DND-41 (cell line): ENCODE results near the gene NXF1.
"Not testable (repeated sequence)": the region's sequence is repeated elsewhere in the genome, so short reads cannot be mapped to it uniquely, and the experiment has no call there.

ENCODE experiments used
- ATAC-seq: fragments of 200-7000 bp; cut with Tn5 transposase; 3 replicates; pipeline ENCODE4 v1.9.1; 2021; ENCODE audit warnings: low read depth; ENCODE audit not compliant: insufficient read depth
- DNase-seq: peaks from one replicate; pipeline ENCODE4 v3.0.0-alpha.2; 2020
- H2AFZ ChIP-seq: 2 replicates; pipeline ENCODE4 v1.6.0; 2012; ENCODE audit warnings: low read depth, low read length
- H3K27ac ChIP-seq: 2 replicates; pipeline ENCODE4 v1.5.1; 2012; ENCODE audit warnings: low read length, inconsistent platforms
- H3K27me3 ChIP-seq: fragments of 200-600 bp; sonication (generic); 2 replicates; pipeline ENCODE4 v1.6.0; 2012; ENCODE audit warnings: low read length, mild to moderate bottlenecking, inconsistent platforms; ENCODE audit not compliant: insufficient read depth, poor library complexity
- H3K36me3 ChIP-seq: 2 replicates; pipeline ENCODE4 v1.5.1; 2012; ENCODE audit warnings: low read length, inconsistent platforms; ENCODE audit not compliant: insufficient read depth
- H3K4me1 ChIP-seq: 2 replicates; pipeline ENCODE4 v1.5.1; 2012; ENCODE audit warnings: mild to moderate bottlenecking, low read length; ENCODE audit not compliant: insufficient read depth
- H3K4me2 ChIP-seq: 2 replicates; pipeline ENCODE4 v1.6.0; 2012; ENCODE audit warnings: mild to moderate bottlenecking, moderate library complexity, low read length, inconsistent platforms; ENCODE audit not compliant: insufficient read depth
- H3K4me3 ChIP-seq, 2 experiments: fragments of 200-600 bp in 1 of 2; shearing (Covaris generic) in 1 of 2; 2 replicates each; pipeline ENCODE4 v1.5.1; 2012 to 2016; ENCODE audit warnings: inconsistent platforms in 2 of 2, low read length in 2 of 2, mild to moderate bottlenecking in 2 of 2, low read depth in 1 of 2, moderate library complexity in 1 of 2
- H3K79me2 ChIP-seq: 2 replicates; pipeline ENCODE4 v1.6.0; 2012; ENCODE audit warnings: low read length, inconsistent platforms; ENCODE audit not compliant: insufficient read depth
- H3K9ac ChIP-seq: 2 replicates; pipeline ENCODE4 v1.6.0; 2012; ENCODE audit warnings: low read depth, mild to moderate bottlenecking, inconsistent platforms, low read length, moderate library complexity
- H3K9me3 ChIP-seq: 2 replicates; pipeline ENCODE4 v1.5.1; 2012; ENCODE audit warnings: low read length, moderate library complexity, mild to moderate bottlenecking, inconsistent platforms; ENCODE audit not compliant: insufficient read depth, severe bottlenecking
- H4K20me1 ChIP-seq: 2 replicates; pipeline ENCODE4 v1.6.0; 2012; ENCODE audit warnings: low read length; ENCODE audit not compliant: insufficient read depth
- CTCF ChIP-seq: IDR thresholded peaks from 2 replicates; pipeline ENCODE4 v1.5.1; 2012; ENCODE audit warnings: borderline replicate concordance, low read length, moderate library complexity, mild to moderate bottlenecking; ENCODE audit not compliant: poor library complexity, severe bottlenecking; ENCODE audit errors: extremely low read depth
- EZH2 ChIP-seq: IDR thresholded peaks from 3 replicates; pipeline ENCODE4 v1.6.1; 2012; ENCODE audit warnings: borderline replicate concordance, low read depth, mild to moderate bottlenecking, moderate library complexity, low read length, inconsistent platforms; ENCODE audit not compliant: severe bottlenecking

Gene NXF1

GRCh38 chr11:62774407-62774806 lies 30.8 kb downstream of the NXF1 start:
- DNase-seq (no peak), ATAC-seq (no peak)
- peaks cover 27% of the 10 kb centered on the region for H3K4me1 ChIP-seq
- no peaks in the 10 kb centered on the region for H4K20me1 ChIP-seq
- H3K4me3 ChIP-seq: no peak overlapping the region
- no peak overlapping the region for H3K4me2 ChIP-seq
- H3K36me3 ChIP-seq: peaks cover 46% of the 10 kb centered on the region
- no peak overlapping the region for H3K27ac ChIP-seq
- TF ChIP-seq CTCF (no peak), EZH2 (no peak)
- H3K9me3 ChIP-seq: no peaks in the 10 kb centered on the region
- no peak overlapping the region for H2AFZ ChIP-seq
- no peaks in the 10 kb centered on the region for H3K27me3 ChIP-seq
- H3K79me2 ChIP-seq: peaks cover 35% of the 10 kb centered on the region
- H3K9ac ChIP-seq: no peak overlapping the region

- Histone ChIP-seq H3K79me2 (peaks cover 35% of the 10 kb centered on the region), H3K9ac (peak within 1 kb of the TSS; percentile 60), H3K27ac (peak within 1 kb of the TSS; percentile 78), H4K20me1 (no peaks in the 10 kb centered on the region), H3K4me1 (peaks cover 27% of the 10 kb centered on the region), H3K4me3 (peak within 1 kb of the TSS; percentile 41 to 69), H3K27me3 (no peaks in the 10 kb centered on the region), H2AFZ (peak within 1 kb of the TSS; percentile 73), H3K9me3 (no peaks in the 10 kb centered on the region), H3K36me3 (peaks cover 33% of the 10 kb centered on the region), H3K4me2 (peak within 1 kb of the TSS; percentile 77)
- ATAC-seq: peak; percentile 92
- TF ChIP-seq EZH2 (no peak), CTCF (no peak)
- peak; percentile 97 for DNase-seq
These were observed 33.9 kb downstream of the NXF1 start, which contains the start of gene TAF6L for GRCh38 chr11:62771144-62772021. Gene TAF6L, plus strand, starts transcription at chr11:62771396. Its CDS starts 4,388 bp downstream, at chr11:62775784.

GRCh38 chr11:62770778-62771143 lies 34.5 kb downstream of the NXF1 start:
- Histone ChIP-seq H3K4me2 (peak overlapping the region; percentile 77), H3K4me1 (peaks cover 27% of the 10 kb centered on the region), H3K27me3 (no peaks in the 10 kb centered on the region), H3K79me2 (peaks cover 35% of the 10 kb centered on the region), H3K9ac (peak overlapping the region; percentile 60), H2AFZ (peak overlapping the region; percentile 72), H3K4me3 (peak overlapping the region; percentile 41 to 69; a peak in 3 of 4 replicates), H3K9me3 (no peaks in the 10 kb centered on the region), H3K27ac (peak overlapping the region; percentile 78), H4K20me1 (no peaks in the 10 kb centered on the region), H3K36me3 (peaks cover 32% of the 10 kb centered on the region)
- peak; percentile 18 for ATAC-seq
- no peak for TF ChIP-seq EZH2
- no peak for TF ChIP-seq CTCF
- no peak for DNase-seq

- peak overlapping the region; percentile 13 to 86; a peak in 3 of 4 replicates for H3K4me3 ChIP-seq
- H3K27ac ChIP-seq: peak overlapping the region; percentile 69; the same call in 1 of the 2 replicates
- H3K9ac ChIP-seq: peak overlapping the region; percentile 73
- H3K9me3 ChIP-seq, DNase-seq, H3K27me3 ChIP-seq, H4K20me1 ChIP-seq: not testable (repeated sequence)
- H3K36me3 ChIP-seq: peaks cover 24% of the 10 kb centered on the region
- peak overlapping the region; percentile 63 for H3K4me2 ChIP-seq
- peak overlapping the region; percentile 72 for H2AFZ ChIP-seq
- peak; percentile 2; the same call in 1 of the 3 replicates for ATAC-seq
- H3K4me1 ChIP-seq: peaks cover 22% of the 10 kb centered on the region
- peaks cover 19% of the 10 kb centered on the region for H3K79me2 ChIP-seq
These were observed 44.4 kb downstream of the NXF1 start for GRCh38 chr11:62760867-62761227.
